HG03575 (cell line): ENCODE measurements around the gene CCDC47.

Source experiments
- ATAC-seq: cut with Tn5 transposase; IDR thresholded peaks from one replicate; pipeline ENCODE4 v1.9.1; 2021; ENCODE audit not compliant: unreplicated experiment, insufficient number of reproducible peaks, low FRiP score; ENCODE audit errors: extremely low read depth

Gene CCDC47

GRCh38 chr17:63701868-63702720 is 71.3 kb downstream of the CCDC47 start:
- ATAC-seq, result no peak

- no peak for ATAC-seq
Measured at GRCh38 chr17:63701456-63701820, 72.0 kb downstream of the CCDC47 start.

GRCh38 chr17:63700528-63701455 is 72.6 kb downstream of the CCDC47 start:
- no peak for ATAC-seq

- ATAC-seq, result no peak
Measured at GRCh38 chr17:63699638-63700527, 73.5 kb downstream of the CCDC47 start, which contains the start of gene LIMD2. LIMD2 (minus strand) TSS chr17:63700125; CDS start chr17:63699298, 827 bp downstream.

- ATAC-seq, result no peak
Measured at GRCh38 chr17:63698886-63699637, 74.3 kb downstream of the CCDC47 start.

- ATAC-seq, result no peak
Measured at GRCh38 chr17:63698381-63698885, 75.0 kb downstream of the CCDC47 start.

GRCh38 chr17:63697341-63698286 is 75.8 kb downstream of the CCDC47 start:
- no peak for ATAC-seq

- ATAC-seq, result no peak
Measured at GRCh38 chr17:63696381-63696961, 76.9 kb downstream of the CCDC47 start.

GRCh38 chr17:63695889-63696288 is 77.5 kb downstream of the CCDC47 start:
- ATAC-seq, result no peak
